HG03066 (cell line): ENCODE data around the gene MAGI2.
"Not testable (repeated sequence)": the region's sequence is repeated elsewhere in the genome, so short reads cannot be mapped to it uniquely, and the experiment has no call there.

ENCODE experiments used
- ATAC-seq: cut with Tn5 transposase; IDR thresholded peaks from one replicate; pipeline ENCODE4 v1.9.1; 2021; ENCODE audit warnings: low read depth; ENCODE audit not compliant: unreplicated experiment

The MAGI2 gene

GRCh38 chr7:78011642-78012041 lies 1441.8 kb downstream of the MAGI2 start:
- ATAC-seq: no peak

- no peak for ATAC-seq
Measured at GRCh38 chr7:78007231-78007630, 1446.2 kb downstream of the MAGI2 start.

GRCh38 chr7:78006063-78006755 lies 1447.3 kb downstream of the MAGI2 start:
- ATAC-seq: no peak

DNA sequence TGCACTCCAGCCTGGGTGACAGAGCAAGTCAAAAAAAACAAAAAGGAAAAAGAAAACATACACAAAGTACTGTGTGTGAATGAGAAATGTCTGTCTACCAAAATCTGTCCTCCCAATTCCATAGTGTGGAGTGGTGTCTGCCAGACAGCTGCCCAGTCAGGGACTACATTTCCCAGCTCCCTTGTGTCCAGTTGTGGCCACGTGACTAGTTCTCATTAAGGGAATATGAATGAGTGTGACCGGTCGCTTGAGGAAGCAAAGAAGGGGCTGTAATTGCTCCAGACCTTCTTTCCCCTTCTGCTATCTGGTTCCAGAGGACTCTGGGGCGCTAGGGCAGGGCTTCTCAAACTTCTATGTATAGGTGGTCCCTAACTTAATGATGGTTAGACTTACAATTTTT lies 1450.8 kb downstream of the MAGI2 start:
- no peak for ATAC-seq

DNA sequence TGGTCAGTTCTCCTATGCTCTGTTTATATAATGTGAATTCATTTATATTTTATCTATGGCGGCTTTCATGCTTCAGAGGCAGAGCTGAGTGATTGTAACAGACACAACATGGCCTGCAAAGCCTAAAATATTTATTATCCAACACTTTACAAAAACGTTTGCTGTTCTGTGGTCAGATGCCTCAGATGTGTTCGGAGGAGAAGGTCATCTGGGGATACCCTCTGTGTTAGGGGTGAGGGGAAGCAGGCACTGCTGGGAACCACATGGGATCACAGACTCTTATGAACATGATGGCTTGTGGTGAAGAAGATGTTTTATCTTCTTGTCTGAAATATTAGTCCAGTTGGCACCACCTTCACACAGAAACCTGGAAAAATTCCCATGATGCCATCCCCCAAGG lies 1451.4 kb downstream of the MAGI2 start:
- no peak for ATAC-seq

DNA sequence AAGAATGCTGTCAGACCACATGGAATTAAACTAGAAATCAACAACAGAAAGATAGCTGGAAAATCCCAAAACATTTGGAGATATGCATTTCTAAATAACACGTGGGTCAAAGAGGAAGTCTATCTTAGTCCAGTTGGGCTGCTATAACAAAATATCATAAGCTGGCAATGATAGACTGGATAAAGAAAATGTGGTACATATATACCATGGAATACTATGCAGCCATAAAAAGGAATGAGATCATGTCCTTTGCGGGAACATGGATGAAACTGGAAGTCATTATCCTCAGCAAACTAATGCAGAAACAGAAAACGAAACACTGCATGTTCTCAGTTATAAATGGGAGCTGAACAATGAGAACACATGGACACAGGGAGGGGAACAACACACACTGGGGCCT lies 1454.3 kb downstream of the MAGI2 start:
- not testable (repeated sequence) for ATAC-seq

GRCh38 chr7:77995717-77996116 lies 1457.8 kb downstream of the MAGI2 start:
- ATAC-seq: no peak

DNA sequence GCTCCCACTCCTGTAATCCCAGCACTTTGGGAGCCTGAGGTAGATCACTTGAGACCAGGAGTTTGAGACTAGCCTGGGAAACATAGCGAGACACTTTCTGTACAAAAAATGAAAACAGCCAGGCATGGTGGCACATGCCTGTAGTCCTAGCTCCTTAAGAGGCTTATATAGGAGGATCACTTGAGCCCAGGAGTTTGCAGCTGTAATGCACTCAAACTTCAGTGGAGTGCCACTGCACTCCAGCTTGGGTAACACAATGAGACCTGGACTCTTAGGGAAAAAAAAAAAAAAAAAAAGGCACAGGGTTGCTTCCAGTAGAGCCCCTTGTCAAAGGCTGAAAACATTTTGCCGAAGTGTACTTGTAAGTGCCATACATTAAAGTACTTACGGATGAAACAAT lies 1459.6 kb downstream of the MAGI2 start:
- ATAC-seq: no peak

DNA sequence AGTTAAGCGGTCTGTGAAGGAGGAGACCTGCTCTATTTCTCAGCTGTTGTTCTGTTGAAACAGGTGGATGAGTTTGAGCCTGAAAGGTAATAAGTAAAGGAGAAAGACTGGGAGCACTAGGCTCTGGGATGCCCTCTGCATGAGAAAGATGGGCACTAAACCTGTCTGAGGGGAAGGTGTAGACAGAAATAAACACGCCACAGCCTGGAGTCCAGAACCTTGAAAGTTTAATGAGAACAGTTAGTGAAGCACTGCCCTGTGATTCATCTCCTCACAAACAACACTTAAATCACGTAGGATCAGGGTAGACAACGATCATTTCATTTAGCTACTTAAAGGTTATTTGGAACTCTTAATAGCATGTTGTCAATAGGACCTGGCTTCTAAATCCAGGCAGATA lies 1461.8 kb downstream of the MAGI2 start:
- no peak for ATAC-seq

GRCh38 chr7:77989981-77990566 lies 1463.4 kb downstream of the MAGI2 start:
- ATAC-seq: no peak

GRCh38 chr7:77985974-77986339 lies 1467.5 kb downstream of the MAGI2 start:
- no peak for ATAC-seq

DNA sequence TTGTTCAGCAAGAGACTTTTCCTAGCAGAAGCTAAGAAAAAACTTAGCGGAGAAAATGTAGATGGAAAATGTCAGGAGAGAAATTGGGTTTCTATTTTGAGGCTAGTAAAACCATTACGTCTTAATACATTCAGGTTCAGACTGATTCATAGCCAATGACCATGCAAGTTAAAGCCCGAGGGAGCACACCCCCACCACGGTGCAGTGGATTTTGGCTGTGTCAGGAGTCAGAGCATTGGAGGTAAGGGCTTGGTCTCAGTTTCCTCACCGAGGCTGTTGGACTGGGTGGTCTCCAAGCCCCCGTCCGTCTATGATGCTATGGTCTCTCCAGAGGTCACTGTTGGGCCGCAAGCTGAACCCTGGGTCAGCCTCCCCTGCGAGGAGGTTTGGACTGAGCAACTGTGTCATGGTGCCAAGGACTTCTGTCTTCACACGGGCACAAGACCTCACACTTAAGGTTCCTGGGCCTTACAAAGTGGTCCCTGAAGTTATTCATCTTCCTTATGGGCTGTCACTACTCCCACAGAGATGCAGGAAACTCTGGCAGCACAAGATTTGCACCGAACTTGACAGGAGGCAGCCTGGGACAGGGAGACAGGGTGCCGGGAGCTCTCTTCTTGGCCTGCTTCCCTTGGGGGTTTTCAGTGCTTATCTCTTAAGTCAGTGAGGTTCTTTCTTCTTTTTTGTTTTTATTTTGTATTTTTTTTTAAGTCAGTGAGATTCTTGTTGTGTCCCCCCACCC lies 1468.1 kb downstream of the MAGI2 start:
- no peak for ATAC-seq

DNA sequence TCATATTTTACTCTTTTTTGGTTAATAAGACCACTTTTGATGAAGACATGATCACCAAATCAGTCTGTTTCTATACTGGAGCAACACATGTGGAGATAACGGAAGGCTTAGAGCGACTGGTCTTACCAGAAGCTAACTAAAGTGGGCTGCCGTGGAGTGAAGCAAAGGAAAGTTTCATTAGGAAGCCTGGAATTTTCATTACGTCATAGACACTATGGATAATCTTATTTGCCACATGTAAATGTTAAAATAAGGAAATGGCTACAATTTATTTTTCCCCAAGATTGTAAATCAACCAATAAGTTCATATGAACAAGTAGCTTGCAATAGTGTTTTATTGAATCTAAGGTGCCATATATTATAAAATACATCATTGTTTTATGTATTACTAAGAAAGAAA lies 1469.5 kb downstream of the MAGI2 start:
- ATAC-seq: no peak

GRCh38 chr7:77982926-77983550 lies 1470.4 kb downstream of the MAGI2 start:
- ATAC-seq: no peak

DNA sequence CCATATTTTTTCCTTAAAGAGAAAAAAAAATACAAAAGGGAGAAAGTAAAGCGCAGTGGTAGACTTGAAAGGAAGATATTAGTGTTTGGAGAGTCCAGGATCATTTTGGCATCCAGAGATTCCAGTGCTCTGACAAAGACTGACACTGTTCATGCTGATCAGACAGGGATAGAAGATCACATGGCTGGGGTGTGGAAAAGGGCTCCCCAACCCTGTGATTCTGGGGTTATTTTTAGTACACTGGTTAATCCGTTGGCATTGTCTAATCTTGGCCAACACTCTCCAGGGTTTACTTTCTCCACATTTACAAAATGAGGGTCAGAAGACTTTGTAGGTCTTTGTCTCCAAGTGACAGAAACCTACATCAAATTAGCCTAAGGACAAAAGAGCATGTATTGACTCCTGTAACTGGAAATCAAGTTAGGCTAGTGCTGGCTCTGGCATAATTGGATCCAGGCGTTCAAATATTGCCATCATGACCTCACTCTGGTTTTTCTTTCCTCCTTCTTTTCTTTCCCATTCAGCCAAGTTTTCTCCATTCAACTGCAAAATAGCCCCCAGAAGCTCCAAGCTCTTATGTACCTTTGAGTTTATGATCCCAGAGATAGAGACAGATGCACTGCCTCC lies 1473.3 kb downstream of the MAGI2 start:
- no peak for ATAC-seq

DNA sequence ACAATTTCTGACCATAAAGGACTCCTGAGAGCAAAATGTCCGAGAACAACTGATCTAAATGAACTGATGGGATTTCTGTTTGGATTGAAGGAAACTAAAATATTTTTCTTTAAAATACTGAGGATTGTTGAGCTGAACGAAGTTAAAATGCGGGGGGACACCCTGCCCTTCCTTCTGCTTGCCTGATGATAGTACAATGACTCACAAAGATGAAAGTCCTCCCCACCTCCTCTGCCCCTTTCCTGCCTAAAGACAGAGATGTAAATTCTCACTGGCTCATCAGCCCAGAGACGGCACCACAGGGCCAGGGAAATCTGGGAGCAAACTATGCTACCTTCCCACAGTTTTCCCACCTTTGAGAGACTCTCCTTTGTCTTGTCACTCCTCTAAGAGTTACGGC lies 1474.2 kb downstream of the MAGI2 start:
- ATAC-seq: no peak

GRCh38 chr7:77975672-77976480 lies 1477.6 kb downstream of the MAGI2 start:
- no peak for ATAC-seq

DNA sequence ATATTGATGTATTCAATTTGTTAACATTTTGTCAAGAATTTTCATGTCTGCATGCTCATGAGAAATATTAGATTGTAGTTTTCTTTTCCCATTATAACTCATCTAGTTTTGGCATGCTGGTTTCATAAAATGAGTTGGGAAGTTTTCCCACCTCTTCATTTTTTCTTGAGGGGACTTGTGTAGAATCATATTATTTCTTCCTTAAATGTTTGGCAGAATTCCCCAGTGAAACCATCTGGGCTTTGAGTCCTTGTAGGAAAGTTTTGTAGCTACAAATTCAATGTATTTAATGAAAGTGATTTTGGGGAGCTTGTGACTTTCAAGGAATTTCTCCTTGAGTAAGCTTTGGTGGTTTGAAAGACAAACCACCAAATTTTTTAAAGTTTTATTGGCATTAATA lies 1481.7 kb downstream of the MAGI2 start:
- ATAC-seq: no peak

GRCh38 chr7:77967429-77967828 lies 1486.0 kb downstream of the MAGI2 start:
- ATAC-seq: no peak
